Keratinocyte (primary cell): Measurements from ENCODE around the gene SLITRK3. TPM values are rescaled to one million over a fixed set of nuclear protein-coding genes. Genes with fewer than 3 reads are reported as not detected.

Source experiments
- DNase-seq: peaks from one replicate; pipeline ENCODE4 v3.0.0-alpha.2; 2011; ENCODE audit warnings: low read depth, missing footprints, low spot score
- FAIRE-seq: peaks from 2 replicates; lab custom pipeline; 2011; peaks lifted over from hg19 to GRCh38; lab: Jason Lieb, UNC
- H2AFZ ChIP-seq: 2 replicates; pipeline ENCODE4 v1.6.0; 2012; ENCODE audit warnings: low read length, control low read depth, inconsistent platforms; ENCODE audit not compliant: control insufficient read depth
- H3K27ac ChIP-seq: 2 replicates; pipeline ENCODE4 v1.5.1; 2011; ENCODE audit warnings: low read length; ENCODE audit not compliant: control insufficient read depth, insufficient read depth
- H3K27me3 ChIP-seq: 3 replicates; pipeline ENCODE4 v1.6.0; 2011; ENCODE audit warnings: low read length; ENCODE audit not compliant: control insufficient read depth, insufficient read depth; ENCODE audit errors: extremely low read depth
- H3K36me3 ChIP-seq, 2 experiments: 2 replicates in 1 of 2; 3 replicates in 1 of 2; pipeline ENCODE4 v1.5.1; 2011; ENCODE audit warnings: low read length in 2 of 2, mild to moderate bottlenecking in 1 of 2; ENCODE audit not compliant: control insufficient read depth in 2 of 2, insufficient read depth in 2 of 2; ENCODE audit errors: extremely low read depth in 1 of 2
- H3K4me1 ChIP-seq: 3 replicates; pipeline ENCODE4 v1.5.1; 2011; ENCODE audit warnings: low read length; ENCODE audit not compliant: control insufficient read depth, insufficient read depth; ENCODE audit errors: extremely low read depth
- H3K4me2 ChIP-seq: 3 replicates; pipeline ENCODE4 v1.6.0; 2011; ENCODE audit warnings: low read depth, low read length; ENCODE audit not compliant: control insufficient read depth, insufficient read depth; ENCODE audit errors: extremely low read depth
- H3K4me3 ChIP-seq, 3 experiments: fragments of 200-600 bp in 1 of 3; sonication (generic) in 1 of 3; 2 replicates in 2 of 3; 3 replicates in 1 of 3; pipeline ENCODE4 v1.5.1; 2011 to 2016; ENCODE audit warnings: low read length in 3 of 3, mild to moderate bottlenecking in 3 of 3, control low read depth in 2 of 3, inconsistent platforms in 1 of 3, low read depth in 1 of 3, mixed read lengths in 1 of 3, mixed run types in 1 of 3, moderate library complexity in 1 of 3; ENCODE audit not compliant: control insufficient read depth in 2 of 3, insufficient read depth in 2 of 3; ENCODE audit errors: extremely low read depth in 1 of 3
- H3K79me2 ChIP-seq: 2 replicates; pipeline ENCODE4 v1.6.0; 2012; ENCODE audit warnings: low read length; ENCODE audit not compliant: control insufficient read depth, insufficient read depth
- H3K9ac ChIP-seq: 3 replicates; pipeline ENCODE4 v1.6.0; 2011; ENCODE audit warnings: low read length; ENCODE audit not compliant: control insufficient read depth, insufficient read depth; ENCODE audit errors: extremely low read depth
- H3K9me1 ChIP-seq: 3 replicates; pipeline ENCODE4 v1.6.0; 2011; ENCODE audit warnings: low read length; ENCODE audit not compliant: control insufficient read depth, insufficient read depth; ENCODE audit errors: extremely low read depth
- H3K9me3 ChIP-seq: 2 replicates; pipeline ENCODE4 v1.5.1; 2012; ENCODE audit warnings: low read depth, low read length; ENCODE audit not compliant: control insufficient read depth
- H4K20me1 ChIP-seq: 3 replicates; pipeline ENCODE4 v1.6.0; 2011; ENCODE audit warnings: low read length; ENCODE audit not compliant: control insufficient read depth, insufficient read depth; ENCODE audit errors: extremely low read depth
- CTCF ChIP-seq, 3 experiments: IDR thresholded peaks in 1 of 3; conservative IDR thresholded peaks in 1 of 3; optimal IDR thresholded peaks in 1 of 3; 2 replicates in 2 of 3; 3 replicates in 1 of 3; pipeline versions ENCODE3 to v1.5.1; 2011; ENCODE audit warnings: low read length in 3 of 3, mild to moderate bottlenecking in 3 of 3, moderate library complexity in 2 of 3, control low read depth in 1 of 3, inconsistent platforms in 1 of 3; ENCODE audit not compliant: insufficient read depth in 2 of 3; ENCODE audit errors: extremely low read depth in 1 of 3
- EZH2 ChIP-seq: IDR thresholded peaks from one replicate; pipeline ENCODE4 v1.6.1; 2012; ENCODE audit warnings: inconsistent platforms, mild to moderate bottlenecking, low read length, moderate library complexity
- dilution Hi-C: fragments of 300-500 bp; cut with MboI; formaldehyde crosslinking; loops from one replicate; pipeline ENCODE4 v1.7.0; 2020; ENCODE audit warnings: low sequenced_read_pairs; ENCODE audit not compliant: extremely low pct_ligation_motif_present
- polyA plus RNA-seq, 5 experiments: library from polyadenylated mRNA; depleted of rRNA in 3 of 5; stranded (reverse) in 3 of 5; stranded (forward) in 1 of 5; unstranded in 1 of 5; fragments of >200 nt; gene quantifications; 1 replicate in 1 of 5; 2 replicates in 3 of 5; 3 replicates in 1 of 5; pipeline versions ENCODE4 v1.2.1 to v1.2.3, GENCODE V29; 2011 to 2012; ENCODE audit warnings: missing spikeins in 2 of 5, low read depth in 1 of 5, low replicate concordance in 1 of 5

Gene SLITRK3
- polyA plus RNA-seq, 1 donor (not counting 4 experiments of a cell fraction or from before 2014, with no cell fraction given) = not detected

GRCh38 chr3:165201964-165202363, 5.8 kb upstream of the SLITRK3 start:
- H3K79me2 ChIP-seq = no peaks in the 10 kb centered on the region
- peaks cover under 1% of the 10 kb centered on the region for H3K4me1 ChIP-seq
- dilution Hi-C loops = no loop called here
- no peak overlapping the region for H3K27ac ChIP-seq
- H3K9ac ChIP-seq = no peak overlapping the region
- H2AFZ ChIP-seq = no peak overlapping the region
- TF ChIP-seq EZH2 = no peak
- no peak for TF ChIP-seq CTCF (optimal IDR thresholded peaks at IDR 0.05 in 1 of 3, IDR thresholded peaks at IDR 0.05 in 1 of 3, conservative IDR thresholded peaks at IDR 0.05 in 1 of 3; ENCODE audit: extremely low read depth in 1 of 3, insufficient read depth in 2 of 3, low read length in 3 of 3)
- no peaks in the 10 kb centered on the region for H4K20me1 ChIP-seq
- no peak overlapping the region for H3K4me3 ChIP-seq
- FAIRE-seq = no peak
- H3K4me2 ChIP-seq = no peak overlapping the region
- H3K36me3 ChIP-seq = no peaks in the 10 kb centered on the region
- H3K27me3 ChIP-seq = peaks cover 13% of the 10 kb centered on the region
- no peaks in the 10 kb centered on the region for H3K9me1 ChIP-seq
- DNase-seq = no peak
- no peaks in the 10 kb centered on the region for H3K9me3 ChIP-seq

GRCh38 chr3:165197481-165197800, 1.3 kb upstream of the SLITRK3 start:
- Histone ChIP-seq H2AFZ (no peak overlapping the region), H3K27ac (no peak overlapping the region), H3K9ac (no peak overlapping the region), H3K9me1 (no peaks in the 10 kb centered on the region), H3K4me1 (no peaks in the 10 kb centered on the region), H3K4me2 (no peak overlapping the region), H3K9me3 (no peaks in the 10 kb centered on the region), H3K4me3 (no peak overlapping the region), H3K36me3 (no peaks in the 10 kb centered on the region), H3K79me2 (no peaks in the 10 kb centered on the region), H4K20me1 (peaks cover 2% of the 10 kb centered on the region), H3K27me3 (peaks cover 58% of the 10 kb centered on the region)
- no peak for DNase-seq
- dilution Hi-C loops = no loop called here
- no peak for FAIRE-seq
- TF ChIP-seq EZH2 (no peak), CTCF (optimal IDR thresholded peaks at IDR 0.05 in 1 of 3, IDR thresholded peaks at IDR 0.05 in 1 of 3, conservative IDR thresholded peaks at IDR 0.05 in 1 of 3; ENCODE audit: extremely low read depth in 1 of 3, insufficient read depth in 2 of 3, low read length in 3 of 3) (no peak)
